HPDE6-E6E7 (cell line): ENCODE measurements around the gene ZNF800.
"Not testable (repeated sequence)": the region's sequence is repeated elsewhere in the genome, so short reads cannot be mapped to it uniquely, and the experiment has no call there.

Experiments used
- DNase-seq: peaks from one replicate; pipeline ENCODE4 v3.0.0; 2011; ENCODE audit warnings: missing footprints; ENCODE audit errors: extremely low spot score

Gene ZNF800, protein sequence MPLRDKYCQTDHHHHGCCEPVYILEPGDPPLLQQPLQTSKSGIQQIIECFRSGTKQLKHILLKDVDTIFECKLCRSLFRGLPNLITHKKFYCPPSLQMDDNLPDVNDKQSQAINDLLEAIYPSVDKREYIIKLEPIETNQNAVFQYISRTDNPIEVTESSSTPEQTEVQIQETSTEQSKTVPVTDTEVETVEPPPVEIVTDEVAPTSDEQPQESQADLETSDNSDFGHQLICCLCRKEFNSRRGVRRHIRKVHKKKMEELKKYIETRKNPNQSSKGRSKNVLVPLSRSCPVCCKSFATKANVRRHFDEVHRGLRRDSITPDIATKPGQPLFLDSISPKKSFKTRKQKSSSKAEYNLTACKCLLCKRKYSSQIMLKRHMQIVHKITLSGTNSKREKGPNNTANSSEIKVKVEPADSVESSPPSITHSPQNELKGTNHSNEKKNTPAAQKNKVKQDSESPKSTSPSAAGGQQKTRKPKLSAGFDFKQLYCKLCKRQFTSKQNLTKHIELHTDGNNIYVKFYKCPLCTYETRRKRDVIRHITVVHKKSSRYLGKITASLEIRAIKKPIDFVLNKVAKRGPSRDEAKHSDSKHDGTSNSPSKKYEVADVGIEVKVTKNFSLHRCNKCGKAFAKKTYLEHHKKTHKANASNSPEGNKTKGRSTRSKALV

DNA sequence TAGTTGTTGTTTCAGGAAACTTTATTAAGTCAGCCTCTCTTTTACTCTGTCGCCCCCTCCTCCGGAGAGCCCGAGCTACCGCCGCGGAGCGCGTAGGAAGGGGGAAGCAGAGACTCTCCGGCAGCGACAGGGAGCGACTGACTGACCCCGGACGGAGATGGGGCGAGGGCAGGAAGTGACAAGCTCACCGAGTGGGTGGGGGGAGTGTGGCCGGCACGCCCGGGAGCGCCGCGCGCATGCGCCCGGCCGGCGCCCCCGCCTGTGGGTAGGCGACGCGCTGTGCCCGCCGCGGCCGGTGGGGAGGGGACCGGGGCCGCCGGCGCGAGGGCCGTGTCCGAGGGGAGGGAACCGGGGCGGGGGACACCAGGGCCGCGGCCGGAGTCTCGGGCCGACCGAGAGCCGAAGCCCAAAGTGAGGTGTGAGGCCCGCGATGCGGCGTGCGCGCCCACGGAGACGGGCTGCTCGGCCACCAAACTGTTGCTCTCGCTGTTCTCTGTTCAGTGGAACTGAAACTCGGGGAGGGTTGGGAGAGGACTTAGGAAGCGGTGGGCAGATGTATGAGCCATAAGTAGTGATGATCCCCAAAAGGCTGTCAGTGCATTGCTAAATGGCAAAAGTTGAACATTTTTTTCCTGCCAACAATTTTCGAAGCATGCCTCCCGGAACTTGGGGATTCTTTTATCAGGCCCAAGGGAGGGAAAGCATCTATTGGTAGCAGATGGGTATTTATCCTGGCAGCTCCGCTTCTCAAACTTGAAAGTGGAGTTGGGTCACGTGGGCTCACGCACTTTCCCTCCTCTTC lies at the start of gene ZNF800:
TSS of gene ZNF800 (minus strand) at position 143 of the 802 bp plus-strand sequence. CDS start 1,151 bp downstream, outside the sequence.
- peak; percentile 66 for DNase-seq

DNA sequence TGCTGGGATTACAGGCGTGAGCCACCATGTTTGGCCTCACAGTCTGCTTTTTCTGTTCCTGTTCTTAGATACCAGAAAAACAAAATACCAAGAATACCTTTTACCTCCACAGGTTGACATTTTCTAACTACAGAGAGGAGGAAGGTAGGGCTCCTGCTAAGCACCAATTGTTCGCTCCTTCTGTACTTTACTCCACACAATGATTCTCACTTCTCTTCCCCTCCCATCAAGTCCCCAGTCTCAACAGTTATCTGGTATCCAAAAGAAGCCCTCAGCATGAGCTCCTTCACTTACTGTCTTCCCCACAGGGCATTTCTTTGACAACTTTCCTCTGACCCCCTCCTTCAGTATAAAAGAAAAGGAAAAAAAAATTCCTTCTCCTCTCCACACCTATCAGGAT lies 47.7 kb upstream of the ZNF800 start:
- no peak for DNase-seq

DNA sequence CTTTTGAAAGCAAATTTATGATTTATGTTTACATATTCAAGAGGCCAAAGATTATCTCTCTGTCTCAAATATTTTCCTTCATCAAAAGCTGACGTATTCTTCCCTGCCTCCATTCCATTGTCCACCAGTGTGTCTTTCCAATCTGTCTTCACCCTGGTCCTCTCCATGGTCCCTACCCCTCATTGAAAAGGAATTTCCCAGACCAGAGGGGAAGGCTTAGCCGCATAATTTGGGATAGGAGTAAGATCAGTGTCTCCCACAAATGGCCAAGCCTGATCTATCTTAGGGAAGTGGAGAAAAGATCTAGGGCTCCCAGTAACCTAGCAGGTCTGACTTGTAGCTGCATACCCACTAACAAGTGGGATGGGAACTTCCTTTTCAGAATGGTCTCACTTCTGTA lies 46.3 kb upstream of the ZNF800 start:
- no peak for DNase-seq

DNA sequence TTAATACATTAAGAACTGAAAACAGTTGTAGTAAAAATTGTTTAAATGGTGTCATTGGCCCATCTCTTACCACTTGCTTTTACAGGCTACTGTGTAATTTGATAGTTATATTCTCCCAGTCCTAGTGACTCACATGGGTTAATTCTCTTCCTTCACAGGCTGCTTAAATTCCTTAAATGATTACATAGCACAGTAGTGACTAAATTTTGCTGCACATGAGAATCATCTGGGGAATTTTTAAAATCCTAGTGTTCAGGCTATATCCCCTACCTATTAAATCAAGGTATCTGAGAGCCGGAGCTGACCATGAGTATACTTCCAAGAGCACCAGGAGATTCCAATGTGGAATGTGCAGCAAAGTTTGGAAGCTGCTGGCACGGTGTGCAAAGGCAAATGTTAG lies 45.3 kb upstream of the ZNF800 start:
- peak; percentile 54 for DNase-seq

DNA sequence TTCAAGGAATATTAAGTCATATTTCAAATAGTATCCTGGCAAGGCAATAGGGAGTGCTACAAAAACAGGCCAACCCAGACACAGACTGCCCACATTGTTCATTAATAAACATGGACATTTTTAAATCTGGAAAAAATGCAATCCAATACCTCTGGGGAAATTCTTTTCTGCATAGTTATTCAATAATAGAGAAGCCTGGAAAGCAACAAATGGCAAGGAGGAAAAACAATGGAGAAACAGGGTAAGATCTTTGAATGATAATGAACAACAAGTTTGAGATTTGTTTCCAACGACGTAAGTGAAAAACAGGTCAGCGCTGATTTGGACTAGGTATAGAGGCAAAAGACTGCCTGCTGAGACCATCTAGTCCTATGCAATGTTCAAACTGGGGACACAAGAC lies 44.7 kb upstream of the ZNF800 start:
- no peak for DNase-seq

DNA sequence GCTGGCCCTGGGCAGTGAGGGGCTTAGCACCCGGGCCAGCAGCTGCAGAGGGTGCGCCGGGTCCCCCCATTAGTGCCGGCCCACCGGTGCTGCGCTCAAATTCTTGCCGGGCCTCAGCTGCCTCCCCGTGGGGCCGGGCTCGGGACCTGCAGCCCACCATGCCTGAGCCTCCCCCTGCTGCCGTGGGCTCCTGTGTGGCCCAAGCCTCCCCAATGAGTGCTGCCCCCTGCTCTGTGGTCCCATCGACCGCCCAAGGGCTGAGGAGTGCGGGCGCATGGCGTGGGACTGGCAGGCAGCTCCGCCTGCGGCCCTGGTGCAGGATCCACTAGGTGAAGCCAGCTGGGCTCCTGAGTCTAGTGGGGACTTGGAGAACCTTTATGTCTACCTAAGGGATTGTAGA lies 36.8 kb upstream of the ZNF800 start:
- not testable (repeated sequence) for DNase-seq

DNA sequence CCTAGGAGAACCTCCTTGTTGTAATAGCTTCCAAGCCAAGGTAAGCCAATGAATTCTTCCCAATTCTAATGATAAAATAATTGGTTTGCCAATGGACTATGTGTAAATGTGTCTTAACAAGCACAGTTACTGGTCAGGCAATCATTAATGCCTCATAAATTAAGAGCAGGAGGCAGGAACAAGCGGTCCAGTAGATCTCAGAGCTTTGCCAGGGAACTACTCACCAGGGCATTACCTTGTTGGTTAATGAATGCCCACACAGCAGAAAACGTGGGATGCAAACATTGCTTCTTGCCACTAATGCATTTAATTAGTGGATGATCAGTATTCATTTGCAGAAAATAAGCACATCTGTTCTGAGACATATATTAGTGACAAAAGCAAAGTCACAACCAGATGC lies 26.7 kb upstream of the ZNF800 start:
- no peak for DNase-seq

DNA sequence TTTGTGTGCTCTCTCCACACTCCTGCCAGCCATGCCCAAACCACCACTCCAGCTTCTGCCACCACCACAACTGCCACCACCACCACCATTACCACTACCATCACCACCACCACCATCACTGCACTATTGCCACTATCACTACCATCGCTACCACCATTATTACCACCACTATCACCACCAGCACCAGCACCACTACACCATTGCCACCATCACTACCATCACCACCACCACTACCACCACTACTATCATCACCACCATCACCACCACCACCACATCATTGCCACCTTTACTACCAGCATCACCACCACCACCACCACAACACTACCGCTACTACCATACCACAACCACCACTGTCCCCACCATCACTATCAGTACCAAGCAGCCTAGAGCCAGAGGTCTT lies 26.0 kb upstream of the ZNF800 start:
- DNase-seq = no peak

DNA sequence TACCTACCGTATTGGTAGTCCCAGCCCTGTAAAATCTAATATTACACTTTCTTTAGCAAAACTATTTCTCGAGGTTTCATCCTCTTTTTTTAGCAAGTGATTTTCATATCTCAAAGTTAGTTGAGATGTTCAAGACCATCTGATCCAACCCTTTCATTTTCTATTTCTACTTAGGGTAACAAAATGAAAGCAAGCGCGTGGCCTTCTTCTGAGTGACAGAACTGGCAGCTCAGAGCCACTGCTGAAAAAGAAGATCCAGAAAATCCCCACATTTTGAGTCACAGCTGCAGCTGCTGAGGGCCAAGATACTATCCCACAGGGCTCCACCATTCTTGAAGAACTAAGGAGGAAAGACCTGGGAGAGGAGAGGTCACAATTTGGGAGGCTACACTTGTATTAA lies 24.8 kb upstream of the ZNF800 start:
- DNase-seq = no peak

DNA sequence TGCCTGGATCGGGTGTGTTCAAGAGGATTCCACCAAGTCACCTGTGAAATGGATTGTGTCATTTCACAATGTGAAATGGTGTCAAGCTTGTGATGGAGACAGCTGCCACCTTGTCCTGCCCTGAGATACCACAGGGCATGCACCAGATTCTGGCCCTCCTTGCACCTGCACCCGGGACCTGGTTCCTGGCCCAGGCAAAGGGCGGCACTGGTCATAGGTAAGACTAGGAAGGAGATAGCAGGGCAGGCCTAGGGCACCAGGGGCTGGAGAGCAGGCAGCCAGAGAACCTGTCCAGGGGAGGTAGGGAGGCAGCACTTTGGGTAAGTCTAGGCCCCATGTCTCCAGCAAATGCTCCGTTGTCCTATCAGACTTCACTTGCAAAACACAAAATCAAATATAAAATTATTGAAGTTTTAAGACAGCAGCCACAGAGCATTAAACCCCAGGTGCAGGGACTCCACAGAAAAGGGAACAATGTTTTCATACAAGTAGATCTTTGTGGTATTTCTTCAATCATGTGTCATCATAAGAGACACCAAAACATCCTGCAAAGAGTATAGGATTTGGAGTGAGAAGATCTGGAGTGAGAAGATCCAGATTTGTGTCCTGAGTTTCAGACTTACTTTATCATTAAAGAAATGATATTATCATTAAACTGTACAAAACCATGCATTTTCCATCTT lies 22.7 kb upstream of the ZNF800 start:
- no peak for DNase-seq

DNA sequence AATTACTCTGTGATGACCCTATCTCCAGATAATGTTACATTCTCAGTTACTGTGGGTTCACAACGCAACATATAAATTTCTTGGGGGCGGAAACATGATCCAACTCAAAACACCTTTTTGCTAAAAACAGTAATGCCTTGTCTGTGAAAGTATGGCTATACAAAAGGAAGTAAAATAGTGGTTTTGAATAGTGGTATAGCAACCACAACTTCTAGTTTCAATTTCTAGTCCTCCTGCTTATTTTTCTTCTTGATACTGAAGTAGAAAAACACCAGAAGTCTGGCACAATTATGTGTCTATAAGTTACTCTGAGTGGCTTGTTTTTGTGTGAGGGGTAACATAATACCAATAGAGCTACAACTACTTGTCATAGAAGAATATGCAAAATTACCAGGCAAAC lies 21.5 kb upstream of the ZNF800 start:
- no peak for DNase-seq

DNA sequence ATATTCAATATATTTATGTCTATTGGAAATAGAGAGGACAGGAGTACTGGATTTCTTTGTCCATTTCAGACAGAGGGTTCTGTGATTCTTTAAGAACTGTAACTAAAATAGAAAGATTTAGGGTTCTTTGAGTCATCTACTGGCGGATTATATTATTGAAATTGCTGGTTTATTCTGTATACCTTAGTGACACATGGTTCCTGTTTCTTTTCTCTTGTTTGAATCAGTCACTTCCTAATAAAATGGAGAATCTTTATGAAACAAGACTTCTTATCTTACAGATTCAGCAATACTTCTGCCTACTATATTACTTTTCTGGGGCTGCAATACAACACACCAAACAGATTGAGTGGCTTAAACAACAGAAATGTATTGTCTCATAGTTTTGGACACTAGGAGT lies 20.8 kb upstream of the ZNF800 start:
- DNase-seq = no peak

DNA sequence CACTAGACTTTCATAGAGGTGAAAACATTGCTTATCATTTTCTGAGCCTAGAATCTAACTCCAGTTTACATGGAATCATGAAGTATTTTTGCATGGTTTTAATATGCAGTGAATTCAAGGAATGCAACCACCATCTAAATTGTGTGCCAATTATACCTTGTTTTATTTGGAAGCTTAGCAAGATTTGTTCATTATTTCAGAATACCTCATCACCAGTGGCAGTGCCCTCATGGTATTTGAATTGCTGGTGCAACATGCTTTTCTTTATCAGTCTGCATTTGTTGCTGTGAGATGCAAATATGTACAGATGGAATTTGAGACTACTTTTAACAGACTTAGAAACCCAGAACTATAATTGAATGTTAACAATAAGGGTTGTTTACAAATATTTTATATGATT lies 18.7 kb upstream of the ZNF800 start:
- no peak for DNase-seq

DNA sequence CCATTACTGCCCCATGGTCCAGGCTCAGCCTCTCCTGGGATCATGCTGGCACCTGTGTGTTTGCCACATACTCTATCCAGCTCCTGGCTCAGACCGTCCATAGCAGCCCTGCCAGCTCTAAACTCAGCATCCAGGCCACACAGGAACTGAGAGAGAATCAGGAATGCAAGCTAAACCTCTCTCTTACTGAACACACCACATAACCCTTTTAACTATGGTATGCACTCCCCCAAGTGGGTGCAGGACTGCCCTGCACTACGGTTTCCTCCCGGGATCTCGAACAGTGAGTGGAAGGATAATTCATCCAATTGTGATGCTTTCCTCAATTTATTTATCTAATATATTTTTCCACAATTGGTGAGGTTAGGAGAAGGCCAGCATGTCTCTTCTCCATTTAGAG lies 17.1 kb upstream of the ZNF800 start:
- no peak for DNase-seq

DNA sequence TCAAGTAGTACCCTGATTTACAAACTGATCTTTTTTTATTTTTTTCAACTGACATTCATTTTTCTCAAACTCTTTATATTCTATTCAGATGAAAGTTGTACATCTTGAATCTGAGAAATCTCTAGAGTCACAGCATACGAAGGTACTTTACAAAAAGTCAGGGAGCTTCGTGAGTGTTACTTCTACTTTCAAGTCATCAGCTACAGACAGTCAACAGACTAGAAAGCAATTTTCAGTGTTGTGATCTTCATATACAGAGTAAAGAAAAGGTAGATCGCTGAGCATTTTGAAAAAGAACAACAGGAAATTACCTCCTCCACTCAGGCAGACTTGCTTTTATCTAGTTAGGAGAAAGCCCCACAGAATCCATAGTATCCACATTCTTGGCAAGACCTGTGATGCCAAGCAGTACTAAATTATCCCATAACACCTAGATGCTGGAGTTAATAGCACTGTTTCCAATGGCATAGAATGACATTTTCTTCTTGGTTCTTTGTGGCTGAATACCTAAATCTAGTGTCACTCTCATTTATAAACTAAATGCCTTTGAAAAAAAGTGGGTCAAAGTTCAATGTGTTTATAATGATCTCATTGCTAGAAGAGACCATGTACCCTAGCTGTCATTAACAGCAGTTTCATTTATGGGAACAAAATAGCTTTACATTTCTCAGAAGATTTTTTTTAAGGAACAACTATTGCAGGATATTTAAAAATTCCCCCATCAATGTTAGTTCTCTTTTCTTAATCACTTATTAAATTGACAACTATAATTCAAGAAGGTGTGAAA lies 12.0 kb upstream of the ZNF800 start:
- DNase-seq = no peak

DNA sequence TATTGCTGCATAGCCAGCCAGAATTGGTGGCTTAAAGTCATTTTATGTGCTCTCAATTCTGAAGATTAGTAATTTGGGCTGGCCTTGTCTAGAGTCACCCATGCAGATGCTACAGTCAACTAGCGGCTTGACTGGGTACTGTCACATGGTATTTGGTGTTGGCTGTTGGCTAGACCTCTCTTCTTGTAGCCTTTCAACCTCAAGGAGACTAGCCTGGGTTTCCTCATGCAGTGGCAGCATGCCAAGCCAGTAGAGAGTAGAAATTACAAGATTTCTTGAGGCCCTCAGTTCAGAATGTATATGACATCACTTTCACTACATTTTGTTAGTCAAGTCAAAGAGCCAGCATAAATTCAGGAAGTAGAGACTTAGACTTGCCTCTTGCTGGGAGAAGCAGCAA lies 3.7 kb upstream of the ZNF800 start:
- DNase-seq = no peak

DNA sequence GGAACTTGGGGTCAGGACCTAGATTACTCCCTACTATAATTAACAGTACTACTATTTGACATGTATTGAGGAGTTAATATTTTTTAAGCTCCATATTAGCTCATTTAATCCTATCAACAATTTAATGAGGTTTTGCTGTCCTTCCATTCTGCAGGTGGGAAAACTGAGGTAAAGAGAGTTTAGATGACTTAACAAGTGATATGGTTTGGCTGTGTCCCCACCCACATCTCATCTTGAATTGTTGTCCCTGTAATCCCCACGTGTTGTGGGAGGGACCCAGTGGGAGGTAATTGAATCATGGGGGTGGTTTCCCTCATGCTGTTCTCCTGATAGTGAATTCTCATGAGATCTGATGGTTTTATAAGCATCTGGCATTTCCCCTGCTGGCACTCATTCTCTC lies 2.6 kb upstream of the ZNF800 start:
- DNase-seq = not testable (repeated sequence)

DNA sequence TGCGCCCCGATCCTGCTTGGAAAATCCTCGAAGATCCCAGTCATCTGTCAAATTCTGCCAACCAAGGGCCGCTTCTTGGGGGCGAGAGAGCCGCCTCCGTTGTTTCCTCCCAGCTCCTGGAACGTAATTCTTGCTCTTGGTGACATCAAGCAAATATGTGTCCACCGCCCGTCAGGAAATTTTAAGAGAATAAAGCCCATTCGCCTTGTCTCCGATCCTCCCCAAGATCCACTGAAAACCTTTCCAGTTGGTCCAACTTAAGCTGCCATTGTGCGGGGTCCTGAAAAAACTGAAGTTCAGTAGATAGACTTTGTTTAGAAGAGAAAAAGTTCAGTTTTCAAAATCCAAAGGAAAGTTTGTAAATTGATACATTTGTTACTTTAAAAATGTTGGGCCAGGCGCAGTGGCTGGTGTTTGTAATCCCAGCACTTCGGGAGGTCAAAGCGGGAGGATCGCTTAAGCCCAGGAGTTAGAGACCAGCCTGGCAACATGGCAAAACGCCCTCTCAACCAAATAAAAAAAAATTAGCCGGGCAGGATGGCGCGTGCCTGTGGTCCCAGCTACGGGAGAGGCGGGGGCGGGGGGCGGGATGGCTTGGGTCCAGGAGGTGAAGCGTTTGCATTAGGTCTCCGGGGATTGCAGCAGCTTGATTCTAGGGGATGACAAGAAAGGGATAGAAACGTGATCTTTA lies 1.0 kb upstream of the ZNF800 start:
- no peak for DNase-seq

DNA sequence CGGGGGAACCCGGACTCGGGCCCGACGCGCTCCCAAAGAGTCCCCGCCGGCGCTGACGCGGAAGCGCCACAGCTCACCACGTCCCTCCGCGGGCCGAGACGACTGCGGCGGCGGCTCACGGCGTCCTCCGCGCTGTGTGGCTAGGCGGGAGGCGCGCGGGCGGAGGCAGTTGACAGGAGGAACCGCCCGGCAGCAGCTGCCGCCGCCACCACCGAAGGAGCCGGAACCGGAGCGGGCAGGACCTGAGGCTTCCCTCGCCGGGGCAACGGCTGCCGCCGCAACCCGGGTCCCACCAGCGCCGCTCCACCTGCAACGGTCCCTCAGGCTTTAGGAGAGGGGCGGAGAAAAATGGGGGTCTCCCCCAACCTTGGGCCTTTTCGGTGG lies 334 bp downstream of the ZNF800 start:
- DNase-seq = peak; percentile 16

DNA sequence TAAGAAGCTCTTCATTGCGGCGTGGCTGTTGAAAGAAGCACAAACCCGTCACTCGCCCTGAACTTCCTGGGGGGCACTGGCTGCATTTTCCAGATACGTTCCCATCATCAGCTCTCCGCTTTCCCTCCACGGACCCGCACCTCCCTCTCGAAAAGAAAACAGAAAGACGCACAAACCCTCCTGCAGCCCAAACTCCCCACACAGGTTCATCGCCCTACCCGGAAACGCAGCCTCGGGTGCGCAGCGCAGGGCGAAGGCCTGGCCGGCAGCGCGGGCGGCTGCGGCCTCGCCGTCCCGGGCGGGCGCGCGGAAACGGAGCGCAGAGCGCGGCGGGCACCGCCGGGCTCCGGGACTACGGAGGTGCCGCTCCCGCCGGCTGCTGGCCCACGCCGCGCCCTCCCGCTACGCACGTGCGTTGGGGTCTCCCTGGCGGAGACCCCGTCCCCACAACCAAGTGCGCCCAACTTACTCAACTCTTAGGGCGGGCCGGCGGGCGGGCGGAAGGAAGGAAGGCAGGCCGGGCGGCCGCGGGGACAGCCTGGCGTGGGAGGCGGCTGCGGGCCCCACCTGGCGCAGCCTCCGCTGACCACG lies 822 bp downstream of the ZNF800 start:
- DNase-seq = peak; percentile 12
